DOHH2 (cell line): ENCODE measurements around the gene CYB5A.
A peak's percentile ranks its signal among the peaks of the same experiment; 100 is the strongest.

Experiments used
- H3F3A ChIP-seq: fragments of 200-600 bp; sonication (generic), shearing (Covaris generic); 2 replicates; pipeline ENCODE4 v1.6.0; 2016; ENCODE audit warnings: antibody characterized with exemption, mild to moderate bottlenecking; ENCODE audit not compliant: control insufficient read depth, insufficient read depth
- H3K27ac ChIP-seq: fragments of 200-600 bp; sonication (generic); 2 replicates; pipeline ENCODE4 v1.5.1; 2014; ENCODE audit warnings: low read depth, mild to moderate bottlenecking, low read length, moderate library complexity
- H3K27me3 ChIP-seq: fragments of 200-600 bp; sonication (generic); 2 replicates; pipeline ENCODE4 v1.6.1; 2014; ENCODE audit warnings: mild to moderate bottlenecking, low read length, mixed read lengths; ENCODE audit not compliant: control insufficient read depth
- H3K36me3 ChIP-seq: fragments of 200-600 bp; sonication (generic); 2 replicates; pipeline ENCODE4 v1.6.1; 2014; ENCODE audit warnings: mild to moderate bottlenecking, low read length, moderate library complexity, mixed read lengths; ENCODE audit not compliant: control insufficient read depth
- H3K4me1 ChIP-seq: fragments of 200-600 bp; sonication (generic); 2 replicates; pipeline ENCODE4 v1.6.1; 2014; ENCODE audit warnings: mild to moderate bottlenecking, low read length, mixed read lengths; ENCODE audit not compliant: control insufficient read depth
- H3K4me2 ChIP-seq: fragments of 200-600 bp; sonication (generic); 2 replicates; pipeline ENCODE4 v1.6.0; 2014; ENCODE audit warnings: mild to moderate bottlenecking, low read length, moderate library complexity
- H3K4me3 ChIP-seq: fragments of 200-600 bp; sonication (generic); 2 replicates; pipeline ENCODE4 v1.5.1; 2014; ENCODE audit warnings: mild to moderate bottlenecking, low read length, mixed read lengths
- H3K79me2 ChIP-seq: fragments of 200-600 bp; sonication (generic); 2 replicates; pipeline ENCODE4 v1.6.1; 2014; ENCODE audit warnings: mild to moderate bottlenecking, low read length, mixed read lengths; ENCODE audit not compliant: control insufficient read depth
- H3K9me2 ChIP-seq: fragments of 200-600 bp; sonication (generic); replicated peaks from 2 replicates; pipeline ENCODE4 v1.6.1; 2014; ENCODE audit warnings: mild to moderate bottlenecking, low read length, mixed read lengths; ENCODE audit not compliant: control insufficient read depth
- H3K9me3 ChIP-seq: fragments of 200-600 bp; sonication (generic); 2 replicates; pipeline ENCODE4 v1.6.1; 2014; ENCODE audit warnings: antibody characterized with exemption, low read length, mixed read lengths; ENCODE audit not compliant: control insufficient read depth, insufficient read depth
- H4K20me1 ChIP-seq: fragments of 200-600 bp; sonication (generic); 2 replicates; pipeline ENCODE4 v1.6.0; 2014; ENCODE audit warnings: low read depth, mild to moderate bottlenecking, antibody characterized with exemption, low read length, moderate library complexity; ENCODE audit not compliant: control insufficient read depth, insufficient read depth
- EZH2phosphoT487 ChIP-seq: fragments of 200-600 bp; sonication (generic); IDR thresholded peaks from 2 replicates; pipeline ENCODE4 v1.6.1; 2017; ENCODE audit warnings: borderline replicate concordance, mild to moderate bottlenecking, antibody characterized with exemption, low read length, moderate library complexity, mixed read lengths
- TF ChIP-seq, protein P1 (sequence below): fragments of 200-600 bp; sonication (generic); IDR thresholded peaks from one replicate; pipeline ENCODE4 v1.5.1; 2014; ENCODE audit warnings: antibody characterized with exemption, mild to moderate bottlenecking, low read depth, low read length; ENCODE audit not compliant: poor library complexity, severe bottlenecking

Gene CYB5A

DNA sequence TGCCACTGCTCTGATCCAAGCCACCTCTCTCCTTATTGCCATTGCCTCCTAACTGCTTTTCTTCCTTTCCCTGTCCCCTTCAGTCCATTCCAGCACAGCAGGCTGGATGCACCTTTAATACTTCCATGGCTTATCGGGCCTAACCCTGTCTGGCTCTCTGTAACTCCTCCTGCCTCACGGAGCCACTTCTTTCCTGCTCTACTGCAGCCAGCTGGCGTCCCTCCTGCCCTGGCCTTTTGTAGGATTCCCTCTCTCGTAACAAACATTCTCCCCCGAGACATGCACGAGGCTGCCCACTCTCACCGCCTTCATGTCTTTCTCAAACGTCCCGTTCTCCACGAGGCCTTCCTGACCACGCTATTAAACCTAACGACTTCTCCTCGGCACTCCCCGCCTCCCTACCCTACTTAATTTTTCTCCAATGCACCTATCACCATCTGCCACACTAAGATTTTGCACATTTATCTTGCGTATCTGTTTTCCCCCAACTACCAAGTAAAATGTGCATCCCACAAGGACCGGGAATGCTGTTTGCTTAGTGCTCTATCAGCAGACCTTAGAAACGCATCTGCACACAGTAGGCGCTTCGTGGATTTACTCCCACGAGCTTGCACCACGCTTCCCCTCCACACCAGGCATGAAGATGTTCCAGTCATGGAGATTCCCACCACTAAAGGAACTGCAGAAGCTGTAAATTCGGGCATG is 23.1 kb upstream of the CYB5A start:
- no peaks in the 10 kb centered on the region for H3K79me2 ChIP-seq
- H3K9me3 ChIP-seq = peaks cover 4% of the 10 kb centered on the region; the same call in 1 of the 2 replicates
- H3K4me1 ChIP-seq = no peaks in the 10 kb centered on the region
- H3K4me3 ChIP-seq = no peak overlapping the region
- H3K27ac ChIP-seq = no peak overlapping the region
- H3F3A ChIP-seq = no peaks in the 10 kb centered on the region
- TF ChIP-seq, protein P1, sequence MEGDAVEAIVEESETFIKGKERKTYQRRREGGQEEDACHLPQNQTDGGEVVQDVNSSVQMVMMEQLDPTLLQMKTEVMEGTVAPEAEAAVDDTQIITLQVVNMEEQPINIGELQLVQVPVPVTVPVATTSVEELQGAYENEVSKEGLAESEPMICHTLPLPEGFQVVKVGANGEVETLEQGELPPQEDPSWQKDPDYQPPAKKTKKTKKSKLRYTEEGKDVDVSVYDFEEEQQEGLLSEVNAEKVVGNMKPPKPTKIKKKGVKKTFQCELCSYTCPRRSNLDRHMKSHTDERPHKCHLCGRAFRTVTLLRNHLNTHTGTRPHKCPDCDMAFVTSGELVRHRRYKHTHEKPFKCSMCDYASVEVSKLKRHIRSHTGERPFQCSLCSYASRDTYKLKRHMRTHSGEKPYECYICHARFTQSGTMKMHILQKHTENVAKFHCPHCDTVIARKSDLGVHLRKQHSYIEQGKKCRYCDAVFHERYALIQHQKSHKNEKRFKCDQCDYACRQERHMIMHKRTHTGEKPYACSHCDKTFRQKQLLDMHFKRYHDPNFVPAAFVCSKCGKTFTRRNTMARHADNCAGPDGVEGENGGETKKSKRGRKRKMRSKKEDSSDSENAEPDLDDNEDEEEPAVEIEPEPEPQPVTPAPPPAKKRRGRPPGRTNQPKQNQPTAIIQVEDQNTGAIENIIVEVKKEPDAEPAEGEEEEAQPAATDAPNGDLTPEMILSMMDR = no peak
- no peak for TF ChIP-seq EZH2phosphoT487
- no peaks in the 10 kb centered on the region for H3K9me2 ChIP-seq
- 0 out of 2 replicates have a peak, but pooled peaks cover 2% of the 10 kb centered on the region for H3K27me3 ChIP-seq
- H4K20me1 ChIP-seq = no peaks in the 10 kb centered on the region
- H3K36me3 ChIP-seq = no peaks in the 10 kb centered on the region
- no peak overlapping the region for H3K4me2 ChIP-seq

DNA sequence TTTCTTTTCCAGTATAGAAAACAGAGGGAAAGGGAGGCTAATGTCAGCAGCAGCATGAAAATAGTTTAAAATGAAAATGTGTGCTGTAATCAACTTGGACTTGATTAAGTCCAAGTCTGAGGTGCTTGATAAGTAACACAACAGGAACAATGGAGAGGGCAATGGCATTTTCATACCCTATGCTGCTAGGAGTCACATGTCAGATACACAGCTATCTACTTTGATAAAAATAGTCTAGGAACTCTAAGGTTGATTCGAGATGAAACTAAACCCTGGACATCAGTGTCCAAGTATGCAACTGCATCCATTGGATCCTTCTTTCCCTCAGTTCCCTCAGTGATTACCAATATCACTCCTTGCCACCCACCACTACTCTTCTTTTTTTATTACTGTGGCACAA is 19.2 kb upstream of the CYB5A start:
- no peaks in the 10 kb centered on the region for H3K9me2 ChIP-seq
- H3K4me1 ChIP-seq = no peaks in the 10 kb centered on the region
- peaks cover 4% of the 10 kb centered on the region; the same call in 1 of the 2 replicates for H3K9me3 ChIP-seq
- TF ChIP-seq, protein P1 = no peak
- TF ChIP-seq EZH2phosphoT487 = no peak
- H3K36me3 ChIP-seq = no peaks in the 10 kb centered on the region
- no peak overlapping the region for H3K27ac ChIP-seq
- H4K20me1 ChIP-seq = no peaks in the 10 kb centered on the region
- H3K4me2 ChIP-seq = no peak overlapping the region
- no peaks in the 10 kb centered on the region for H3K79me2 ChIP-seq
- H3K27me3 ChIP-seq = peaks cover 3% of the 10 kb centered on the region
- no peak overlapping the region for H3K4me3 ChIP-seq
- no peaks in the 10 kb centered on the region for H3F3A ChIP-seq

DNA sequence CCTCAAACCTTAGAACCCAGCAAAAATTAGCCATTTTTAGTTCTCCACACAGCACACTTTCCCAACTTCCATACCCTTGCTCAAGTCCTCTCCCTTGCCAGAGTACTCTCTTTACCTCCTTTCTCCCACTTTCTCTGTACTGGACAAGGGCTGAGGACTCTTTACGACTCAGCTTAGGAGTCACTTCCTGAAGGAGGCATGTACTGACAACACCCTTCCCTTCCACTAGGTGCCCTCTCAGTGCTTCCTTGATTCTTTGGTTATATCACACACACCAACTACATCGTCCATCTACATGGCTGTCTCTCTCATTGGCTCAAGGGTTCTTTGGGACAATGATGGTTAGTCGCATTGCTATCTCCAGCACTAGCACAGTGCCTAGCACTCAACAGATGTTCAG is 18.6 kb upstream of the CYB5A start:
- TF ChIP-seq EZH2phosphoT487 = no peak
- TF ChIP-seq, protein P1 = peak; percentile 50
- no peaks in the 10 kb centered on the region for H3K79me2 ChIP-seq

More for the DNA sequence above, 18.6 kb upstream of the CYB5A start:
- H3F3A ChIP-seq = no peaks in the 10 kb centered on the region
- no peak overlapping the region for H3K4me3 ChIP-seq
- H3K9me3 ChIP-seq = peaks cover 4% of the 10 kb centered on the region; the same call in 1 of the 2 replicates
- no peak overlapping the region for H3K4me2 ChIP-seq
- H3K27me3 ChIP-seq = peaks cover 8% of the 10 kb centered on the region
- no peaks in the 10 kb centered on the region for H3K36me3 ChIP-seq
- H4K20me1 ChIP-seq = no peaks in the 10 kb centered on the region
- H3K9me2 ChIP-seq = no peaks in the 10 kb centered on the region
- H3K4me1 ChIP-seq = no peaks in the 10 kb centered on the region
- no peak overlapping the region for H3K27ac ChIP-seq
